ENCODE results near the gene TRIP13.
"Not testable (repeated sequence)": the region's sequence is repeated elsewhere in the genome, so short reads cannot be mapped to it uniquely, and the experiment has no call there.

Gene TRIP13

DNA sequence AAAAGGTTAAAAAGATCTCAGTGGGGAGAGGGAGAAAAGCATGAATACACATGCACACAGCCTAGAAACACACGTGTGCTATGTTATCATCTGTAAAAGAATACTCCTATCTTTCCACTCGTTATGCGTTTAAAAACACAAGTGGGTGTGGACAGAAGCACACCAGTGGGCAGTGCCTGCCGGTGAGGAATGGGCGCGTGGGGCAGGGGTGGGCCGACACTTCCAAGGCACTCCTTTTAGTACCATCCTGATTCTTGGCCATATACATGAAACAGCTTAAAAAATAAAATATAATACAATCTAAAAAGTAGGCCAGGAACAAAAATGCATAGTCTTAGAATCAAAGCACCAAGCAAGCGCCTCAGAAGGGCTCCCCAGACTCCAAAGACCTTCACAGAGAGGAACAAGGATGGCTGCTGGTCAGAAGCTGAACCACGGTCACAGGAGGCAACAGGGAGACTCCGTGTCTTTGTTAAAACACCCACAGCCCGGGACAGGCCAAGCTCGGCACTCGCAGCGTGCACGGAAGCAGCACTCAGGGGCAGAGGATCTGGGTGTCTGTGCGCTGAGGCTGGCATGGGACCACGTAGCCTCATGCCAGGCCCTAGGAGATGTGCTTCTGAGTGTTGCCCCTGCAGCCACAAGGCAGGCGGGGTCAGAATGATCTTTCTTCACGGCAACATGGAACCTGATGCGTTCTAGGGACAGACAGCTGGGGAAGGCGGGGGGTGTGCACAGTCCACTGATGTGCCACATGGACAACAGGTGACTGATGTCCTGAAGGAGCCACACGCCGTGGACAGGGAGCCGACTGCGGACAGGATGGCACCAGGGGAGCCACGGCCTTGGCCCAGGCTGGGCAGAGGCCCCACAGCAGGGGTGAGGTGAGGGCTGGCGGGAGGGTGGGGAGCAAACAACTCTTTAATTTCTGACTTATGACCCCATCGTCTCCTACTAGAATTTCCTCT, 16.0 kb upstream of the TRIP13 start:
- no peak for DNase-seq

DNA sequence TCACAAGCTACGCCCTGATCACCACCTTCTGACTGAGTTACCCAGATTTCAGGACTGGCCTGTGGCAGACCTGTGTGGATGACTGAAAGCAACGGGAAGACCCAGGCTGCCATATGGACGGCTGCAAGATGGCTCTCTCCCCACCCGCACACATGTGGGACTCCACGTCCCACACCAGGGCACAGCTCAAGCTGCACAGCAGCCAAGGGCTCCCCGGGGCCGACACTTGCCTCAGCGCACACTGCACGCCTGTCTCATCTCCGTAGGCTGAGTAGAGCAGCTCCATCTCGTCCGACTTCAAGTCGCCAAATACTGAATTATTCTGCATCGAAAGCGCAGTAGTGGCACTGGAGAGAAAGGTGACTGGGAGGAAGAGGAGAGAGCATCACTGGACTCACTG, 14.6 kb upstream of the TRIP13 start:
- DNase-seq = no peak

DNA sequence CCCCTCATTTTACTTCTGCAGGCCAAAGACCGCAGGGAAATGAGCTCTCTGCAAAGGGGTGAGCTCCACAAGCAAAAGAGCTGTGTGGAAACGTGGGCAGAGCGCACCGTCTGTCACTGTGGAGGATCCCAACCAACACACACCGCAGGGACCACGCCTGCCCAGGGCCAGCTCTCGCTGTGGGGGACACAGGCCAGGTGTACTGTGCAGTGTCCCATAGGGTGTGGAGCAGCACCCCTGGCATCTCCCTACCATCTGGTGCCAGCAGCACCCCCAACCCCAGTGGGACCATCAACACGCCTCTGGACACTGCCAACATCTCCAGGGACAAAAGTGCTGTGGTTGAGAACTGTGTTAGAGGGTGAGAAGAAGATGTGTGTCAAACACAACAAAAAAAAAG, 14.0 kb upstream of the TRIP13 start:
- not testable (repeated sequence) for DNase-seq

DNA sequence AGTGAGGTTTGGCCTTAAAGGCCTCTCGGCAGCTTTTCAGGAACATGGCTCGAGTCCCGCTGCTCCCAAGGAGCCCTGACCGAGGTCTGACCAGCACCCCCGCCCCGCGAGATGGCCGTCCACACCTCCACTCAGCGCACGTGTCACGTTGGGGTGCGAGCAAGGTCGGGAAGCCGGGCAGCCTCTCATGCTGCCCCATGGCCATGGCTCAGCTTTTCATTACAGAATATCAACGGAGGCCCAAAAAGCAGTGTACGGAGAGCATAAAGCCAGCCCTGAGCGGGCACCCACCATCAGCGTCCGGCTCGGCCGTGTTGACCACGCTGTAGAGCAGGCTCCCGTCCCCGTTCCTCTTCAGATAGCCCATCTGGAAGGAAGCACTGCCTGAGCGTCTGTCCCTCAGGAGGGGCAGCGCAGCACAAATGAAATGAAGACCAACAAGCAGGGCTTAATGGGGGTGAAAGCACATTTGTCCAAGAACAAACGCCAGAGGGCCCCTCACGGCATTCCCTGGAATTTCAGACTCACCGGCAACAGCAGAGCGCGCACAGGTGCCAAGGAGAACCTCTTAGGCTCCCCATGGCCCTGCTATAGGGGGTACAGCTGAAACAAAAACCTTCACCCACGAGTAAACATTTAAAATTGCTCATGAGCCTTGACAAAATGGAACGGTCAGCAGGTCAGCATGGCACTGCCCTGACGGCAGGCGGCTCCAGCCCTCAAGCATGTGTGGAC, 11.7 kb upstream of the TRIP13 start:
- DNase-seq = no peak

DNA sequence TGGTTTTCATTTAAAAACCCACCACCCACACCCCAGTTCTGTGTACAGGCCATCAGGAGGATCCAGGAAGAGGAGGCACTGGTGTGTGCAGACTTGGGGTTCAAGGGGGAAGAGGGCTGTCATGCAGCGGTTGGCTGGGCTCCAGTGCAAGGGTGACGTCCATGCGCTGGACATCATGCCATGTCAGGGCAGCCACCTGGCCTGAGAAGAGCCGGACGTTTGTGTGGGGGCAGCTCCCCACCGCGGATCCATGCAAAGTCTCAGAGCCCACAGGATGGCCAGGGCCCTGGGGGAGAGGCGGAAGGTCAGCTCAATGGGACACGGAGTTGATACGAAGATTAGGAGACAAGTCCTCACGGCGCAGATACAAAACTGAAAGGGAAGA, 11.1 kb upstream of the TRIP13 start:
- DNase-seq = no peak

DNA sequence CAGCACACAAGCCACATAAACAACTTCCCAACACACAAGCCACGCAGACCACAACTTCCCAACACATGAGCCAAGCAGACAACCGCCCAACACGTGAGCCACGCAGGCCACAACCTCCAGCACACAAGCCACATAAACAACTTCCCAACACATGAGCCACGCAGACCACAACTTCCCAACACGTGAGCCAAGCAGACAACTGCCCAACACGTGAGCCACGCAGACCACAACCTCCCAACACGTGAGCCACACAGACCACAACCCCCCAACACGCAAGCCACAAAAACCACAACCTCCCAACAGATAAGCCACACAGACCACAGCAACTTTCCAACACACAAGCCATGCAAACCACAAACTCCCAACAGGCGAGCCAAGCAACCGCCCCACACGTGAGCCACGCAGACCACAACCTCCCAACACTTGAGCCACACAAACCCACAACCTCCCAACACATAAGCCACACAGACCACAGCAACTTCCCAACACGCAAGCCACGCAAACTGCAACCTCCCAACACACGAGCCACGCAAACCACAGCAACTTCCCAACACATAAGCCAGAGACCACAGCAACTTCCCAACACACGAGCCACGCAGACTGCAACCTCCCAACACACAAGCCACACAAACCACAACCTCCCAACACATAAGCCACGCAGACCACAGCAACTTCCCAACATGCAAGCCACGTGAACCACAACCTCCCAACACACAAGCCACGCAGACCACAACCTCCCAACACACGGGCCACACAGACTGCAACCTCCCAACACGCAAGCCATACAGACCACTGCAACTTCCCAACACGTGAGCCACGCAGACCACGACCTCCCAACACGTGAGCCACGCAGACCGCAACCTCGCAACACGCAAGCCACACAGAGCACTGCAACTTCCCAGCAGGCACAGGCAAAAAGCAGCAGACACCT, 10.2 kb upstream of the TRIP13 start:
- DNase-seq = no peak

DNA sequence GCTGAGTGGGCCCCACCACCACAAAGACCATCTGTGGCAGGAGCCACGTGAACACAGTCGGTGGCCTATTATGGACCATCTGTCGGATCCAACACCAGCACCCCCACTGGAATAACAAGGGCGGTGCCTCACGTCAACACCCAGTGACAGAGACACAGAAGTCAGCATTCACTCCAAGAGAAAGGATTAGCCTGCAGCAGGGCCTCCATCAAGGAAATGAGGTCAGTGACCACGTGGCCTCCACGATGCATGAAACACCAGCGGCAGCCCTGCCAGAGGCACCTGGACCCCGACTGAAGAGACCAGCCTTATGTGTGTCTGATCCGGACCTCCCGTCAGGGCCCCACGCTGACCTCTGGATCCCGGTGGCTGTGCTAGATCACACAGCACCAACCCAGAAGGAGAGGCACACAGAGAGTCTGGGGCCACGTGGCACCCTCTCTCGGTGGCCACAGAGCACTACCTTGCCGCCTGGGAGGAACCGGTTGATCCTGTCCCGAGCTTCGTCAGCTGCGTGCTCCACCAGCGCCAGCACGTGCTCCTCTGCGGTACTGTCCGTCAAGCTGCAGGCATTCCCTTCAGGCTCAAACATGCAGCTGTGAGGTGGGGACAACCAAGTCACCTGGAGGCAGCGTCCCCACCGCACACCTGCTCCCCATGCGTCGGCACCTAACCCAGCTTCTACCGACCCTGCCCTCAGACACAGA, 9.1 kb upstream of the TRIP13 start:
- DNase-seq = no peak

DNA sequence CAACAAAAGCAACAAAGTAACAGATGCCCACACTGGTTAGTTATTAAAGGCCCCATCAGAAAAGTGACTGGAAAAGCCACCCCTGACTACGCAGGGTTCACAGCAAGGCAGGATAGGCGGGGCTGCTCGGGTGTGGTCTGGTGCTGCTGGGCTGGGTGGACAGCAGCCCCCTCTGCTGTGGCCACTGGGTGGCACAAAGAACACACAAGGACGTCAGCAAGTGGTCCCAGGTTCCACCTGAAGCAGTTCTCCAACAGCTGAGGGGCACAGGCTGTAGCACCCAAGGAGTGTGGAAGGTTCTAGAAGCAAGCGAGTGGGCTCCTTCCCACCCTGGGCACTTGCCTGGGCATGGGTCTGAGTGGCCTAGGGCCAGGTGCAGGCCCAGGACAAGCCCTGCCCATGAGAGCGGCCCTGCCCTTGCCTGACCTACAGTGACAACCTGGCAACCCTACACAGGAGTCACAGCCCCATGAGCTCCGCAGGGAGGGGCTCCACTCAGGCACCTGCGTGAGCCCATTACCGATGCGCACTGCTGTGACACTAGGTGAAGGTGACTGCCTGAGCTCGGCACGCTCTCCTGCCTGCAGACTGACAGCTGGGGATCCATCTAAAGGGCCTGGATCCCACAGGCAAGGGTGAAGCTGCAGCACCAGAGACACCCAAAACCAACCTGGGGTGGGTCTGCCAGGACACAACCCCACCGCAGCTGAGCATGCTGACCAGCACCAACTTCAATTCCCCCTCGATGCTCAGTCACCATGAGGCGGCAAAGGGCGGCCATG, 8.1 kb upstream of the TRIP13 start:
- DNase-seq = no peak

DNA sequence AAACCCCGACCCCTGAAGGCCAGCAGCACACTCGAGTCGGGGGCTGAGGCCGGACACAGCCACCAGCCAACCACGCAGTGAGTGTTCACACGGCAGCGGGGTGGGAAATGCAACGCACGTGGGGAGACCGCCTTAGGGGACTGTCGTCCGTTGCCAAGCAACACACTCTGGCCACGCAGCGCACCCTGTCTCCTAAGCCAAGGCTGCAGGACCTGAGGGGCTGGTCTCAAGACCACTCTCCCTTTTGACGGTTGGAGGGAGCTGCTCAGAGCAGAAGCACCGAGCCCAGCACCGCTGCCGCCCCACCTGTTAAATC, 7.6 kb upstream of the TRIP13 start:
- DNase-seq = no peak

DNA sequence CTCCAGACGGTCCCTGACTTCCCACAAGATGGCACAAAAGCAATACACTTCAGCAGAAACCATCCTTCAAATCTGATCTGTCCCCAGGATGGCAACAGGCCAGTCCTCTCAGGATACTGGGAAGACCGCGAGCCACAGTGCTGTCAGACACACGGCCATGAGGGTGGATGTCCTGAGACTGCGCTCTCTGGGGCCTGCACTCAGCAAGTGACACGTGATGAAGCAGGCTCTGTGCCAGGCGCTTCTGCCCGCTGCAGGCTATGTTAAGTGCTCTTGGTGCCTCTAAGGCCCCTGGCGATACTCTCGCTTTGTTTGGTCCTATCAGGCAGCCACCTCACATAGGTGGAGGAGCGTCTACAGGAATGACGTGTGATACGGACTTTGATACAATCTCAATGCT, 7.2 kb upstream of the TRIP13 start:
- DNase-seq = no peak

DNA sequence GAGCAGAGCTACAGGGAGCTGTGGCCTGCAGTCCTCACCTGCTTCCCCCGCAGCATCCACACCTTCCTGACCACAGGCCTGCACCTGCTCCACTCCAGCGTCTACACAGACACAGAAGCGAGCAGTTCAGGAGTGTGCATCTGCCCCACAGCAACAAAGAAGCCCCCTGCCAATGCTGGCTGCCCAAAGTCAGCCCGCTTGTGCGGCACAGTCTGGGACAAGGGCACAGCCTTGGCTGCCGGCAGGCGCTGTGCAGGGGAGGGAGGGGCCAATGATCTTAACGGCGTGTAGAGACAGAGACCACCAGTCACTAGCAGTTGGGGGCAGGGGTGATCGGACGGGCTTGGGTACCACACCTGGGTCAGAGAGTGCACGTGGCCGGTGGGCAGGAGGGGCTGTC, 6.6 kb upstream of the TRIP13 start:
- no peak for DNase-seq

DNA sequence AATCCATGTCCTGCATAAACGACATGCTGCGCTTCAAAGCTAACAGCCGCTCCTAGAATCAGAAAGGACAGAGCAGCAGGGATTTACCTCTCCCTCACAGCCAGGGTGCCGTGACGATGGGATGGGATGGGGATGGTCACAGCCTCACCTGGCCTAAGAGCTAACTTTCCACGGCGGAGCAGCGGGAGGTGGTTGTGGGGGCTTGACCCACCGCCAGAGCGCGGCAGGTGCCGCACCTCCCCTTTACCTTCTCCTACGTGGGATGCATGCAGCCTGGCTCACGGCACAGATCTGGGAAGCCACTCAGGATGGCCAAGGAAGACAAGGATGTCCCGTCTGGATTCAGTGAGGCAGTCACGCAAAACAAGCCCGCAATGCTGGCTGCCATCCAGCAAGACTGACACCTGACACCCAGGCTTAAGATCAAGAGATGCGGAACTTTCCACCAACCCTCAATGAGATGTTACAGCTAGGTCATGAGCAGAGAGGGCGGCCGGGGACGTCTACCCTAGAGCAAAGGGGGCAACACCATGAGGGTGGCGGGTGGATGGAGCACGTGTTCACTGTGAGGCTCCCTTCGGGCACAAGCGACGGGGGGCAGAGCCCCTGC, 5.9 kb upstream of the TRIP13 start:
- DNase-seq = no peak

DNA sequence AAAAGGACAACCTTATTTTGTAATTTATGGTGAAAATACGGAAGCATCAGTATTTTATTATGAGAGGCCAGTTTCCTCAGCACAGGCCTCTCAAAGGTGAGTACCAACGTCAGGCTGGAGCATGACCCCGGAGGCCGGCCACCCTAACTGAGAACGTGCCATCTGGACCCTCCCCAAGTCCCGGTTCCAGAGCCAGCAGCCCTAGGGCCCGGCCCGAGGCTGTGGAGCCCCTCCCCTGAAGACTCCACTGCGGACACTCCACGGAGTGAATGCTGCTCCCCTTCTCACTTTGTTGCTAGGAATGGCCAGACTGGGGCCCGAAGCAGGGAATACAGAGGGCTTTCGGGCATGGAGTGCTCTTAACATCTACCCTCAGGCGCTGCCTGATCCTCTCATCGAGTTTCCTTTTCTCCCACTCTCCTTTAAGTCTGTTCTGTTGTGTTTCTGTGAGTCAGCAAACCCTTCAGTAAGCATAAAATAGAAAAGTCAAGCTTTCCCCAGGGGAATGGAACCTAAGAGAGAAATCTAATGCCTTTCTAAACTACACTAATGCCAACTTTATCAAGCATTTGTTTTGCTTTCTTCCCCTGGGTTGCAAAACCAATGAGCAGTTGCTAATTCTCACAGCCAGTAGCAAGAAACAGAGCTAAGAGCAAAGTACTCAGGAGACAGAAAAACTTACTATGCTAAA, 4.6 kb upstream of the TRIP13 start:
- no peak for DNase-seq

DNA sequence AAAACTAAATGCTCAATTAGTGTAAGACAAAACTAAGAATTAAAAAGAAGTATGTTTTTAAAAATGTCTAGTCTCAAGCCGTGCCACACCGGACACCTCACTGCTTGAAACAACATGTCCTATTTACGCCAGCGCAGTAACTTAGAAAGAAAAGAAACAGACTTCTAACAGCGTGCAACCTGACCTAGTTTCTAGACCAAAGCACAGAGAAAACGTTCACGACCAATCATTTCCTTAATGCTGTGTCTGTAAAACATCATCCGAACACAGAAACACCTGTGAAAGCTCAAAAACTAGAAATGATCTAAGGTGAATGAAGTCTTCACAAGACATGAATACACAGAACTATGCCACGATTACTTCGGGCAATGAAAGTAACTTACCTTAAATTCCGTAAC, 4.0 kb upstream of the TRIP13 start:
- DNase-seq = no peak

DNA sequence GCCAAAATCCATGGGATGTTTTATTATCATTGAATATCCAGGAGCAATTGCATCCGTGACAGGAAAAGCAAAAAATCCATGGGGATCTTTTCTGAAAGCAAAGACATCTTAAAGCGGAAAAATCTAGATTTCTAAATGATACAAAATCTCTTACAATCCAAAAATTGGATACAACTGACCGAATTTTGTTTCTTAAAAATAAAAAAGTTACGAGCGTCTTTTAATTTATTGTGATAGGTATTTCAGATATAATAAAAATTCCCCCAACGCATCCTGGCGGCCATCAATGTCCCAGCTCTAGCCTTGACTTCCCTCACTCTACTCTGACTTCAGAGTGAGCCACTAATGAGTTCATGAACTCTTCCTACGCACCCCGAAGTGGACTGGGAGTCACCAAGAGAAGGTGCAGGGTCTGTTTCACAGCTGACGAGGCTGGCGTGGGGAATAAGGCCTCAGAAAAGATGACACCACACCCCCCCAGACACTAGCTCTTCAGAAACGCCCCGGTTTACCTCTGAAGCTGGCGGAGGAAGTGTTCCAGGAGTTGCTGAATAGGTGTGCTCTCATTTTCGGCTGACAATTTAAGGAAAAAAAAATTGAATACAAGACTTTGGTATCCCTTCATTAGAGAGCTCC, 3.5 kb upstream of the TRIP13 start:
- DNase-seq = no peak

DNA sequence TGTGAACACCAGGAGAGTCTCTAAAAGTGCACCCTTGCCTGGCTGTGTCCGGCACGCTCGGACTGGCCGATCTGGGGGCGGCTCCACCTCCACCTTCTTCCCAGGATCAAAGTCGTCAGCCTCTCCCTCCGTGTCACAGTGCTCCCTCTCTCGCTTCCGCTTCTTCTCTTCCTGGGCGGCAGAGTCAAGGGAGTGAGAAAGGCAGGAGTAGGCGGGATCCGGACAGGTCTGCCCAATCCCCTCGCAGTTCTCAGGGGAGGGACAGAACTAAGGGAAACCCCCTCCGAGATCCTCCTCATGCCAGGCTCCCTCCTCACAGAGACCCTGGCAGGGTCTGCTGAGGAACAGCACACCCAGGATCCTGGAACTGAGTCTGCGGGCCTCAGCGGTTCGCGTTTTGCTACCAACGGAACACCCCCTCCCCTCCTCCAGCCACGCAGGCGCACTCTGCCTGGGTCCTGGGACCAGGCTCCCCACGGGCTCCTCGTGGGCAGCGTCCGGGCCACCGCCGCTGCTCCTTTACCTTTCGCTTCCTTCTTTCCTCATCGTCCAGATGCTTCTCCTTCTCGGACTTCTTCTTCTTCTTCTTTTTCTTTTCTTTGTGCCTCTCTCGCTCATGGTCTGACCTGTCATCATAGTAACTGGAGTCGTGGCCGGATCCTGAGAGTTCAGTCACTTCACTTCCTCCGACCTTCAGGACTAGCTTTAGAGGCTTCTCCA, 1.4 kb upstream of the TRIP13 start:
- no peak for DNase-seq

DNA sequence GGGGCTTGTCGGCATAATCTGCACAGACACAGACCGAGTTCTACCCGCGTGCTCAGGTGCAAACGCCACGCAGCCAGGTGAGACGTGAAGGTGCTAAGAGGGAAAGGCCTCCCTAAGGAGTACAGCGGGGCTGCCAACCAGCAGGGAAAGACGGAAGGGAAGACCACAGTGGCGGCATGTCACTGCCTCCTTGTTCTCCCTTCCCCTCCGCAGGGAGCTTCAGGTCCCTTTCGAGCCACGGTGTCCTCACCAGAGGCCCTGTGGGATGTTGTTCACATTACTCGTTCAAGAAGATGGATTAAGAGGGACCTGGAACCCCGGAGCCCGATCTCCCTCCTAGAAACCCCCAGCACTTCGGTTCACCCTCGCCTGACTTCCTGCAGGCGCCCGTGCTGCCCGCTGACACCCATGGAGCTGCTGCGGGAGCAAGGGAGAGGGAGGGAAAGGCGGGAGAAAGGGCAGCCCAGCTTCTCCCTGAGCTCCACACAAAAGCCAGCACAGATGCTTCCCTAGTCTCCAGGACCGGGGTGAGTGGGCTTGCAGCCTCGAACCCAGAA, 769 bp upstream of the TRIP13 start:
- DNase-seq = no peak

DNA sequence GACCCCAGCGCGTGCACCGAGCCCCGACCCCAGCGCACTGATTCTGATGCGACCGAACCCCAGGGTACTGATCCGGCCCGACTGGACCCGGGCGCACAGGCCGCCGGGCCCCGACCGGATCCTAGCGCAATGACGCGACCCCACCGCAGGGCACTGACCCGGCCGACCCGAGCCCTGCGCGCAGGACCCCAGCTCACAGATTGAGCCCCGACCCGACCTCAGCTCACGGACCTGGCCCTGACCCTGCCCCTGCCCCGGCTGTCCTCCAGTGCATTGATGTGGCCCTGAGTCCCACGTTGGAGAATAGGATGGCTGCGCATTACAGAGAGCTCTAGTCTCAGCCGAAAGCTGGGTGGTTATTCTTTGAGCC, 438 bp downstream of the TRIP13 start:
- no peak for DNase-seq

DNA sequence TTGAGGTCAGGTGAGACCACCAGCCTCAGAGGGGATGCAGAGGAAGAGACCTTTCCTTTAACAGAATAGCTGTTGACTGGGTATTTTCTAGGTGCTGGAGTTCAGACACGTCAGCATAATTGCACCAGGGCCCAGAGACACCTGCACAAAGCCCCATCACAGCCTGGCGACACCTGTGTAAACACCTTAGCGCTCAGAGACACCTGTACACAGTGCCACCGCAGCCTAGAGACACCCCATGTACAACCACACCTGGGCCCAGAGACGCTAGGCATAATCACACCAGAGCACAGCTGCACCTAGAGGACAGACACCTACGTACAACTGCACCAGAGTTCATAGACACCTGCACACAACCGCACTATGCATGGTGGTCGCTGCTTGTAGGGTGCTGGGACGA, 1.0 kb downstream of the TRIP13 start:
- DNase-seq = no peak
